Omental fat pad (tissue), 4 donors: Measurements from ENCODE around the gene POMT2. TPM values are rescaled to one million over a fixed set of nuclear protein-coding genes. Genes with fewer than 3 reads are reported as not detected.

Experiments
- ATAC-seq: fragments of 150-250 bp; one replicate; pipeline ENCODE4 v1.9.1; 2016; ENCODE audit warnings: mild to moderate bottlenecking, moderate library complexity; ENCODE audit not compliant: low FRiP score
- DNase-seq: peaks from one replicate; pipeline ENCODE4 v3.0.0-alpha.2; 2019; ENCODE audit warnings: low spot score
- total RNA-seq, 4 donors: library from RNA; depleted of rRNA; stranded (reverse); fragments of >200 nt; gene quantifications; one replicate each; pipeline ENCODE4 v1.1.0, GENCODE V29; 2016
- TF ChIP-seq, protein P1 (sequence below), 3 donors: fragments of 450-650 bp; IDR thresholded peaks; one replicate each; pipeline ENCODE4 v1.5.1; 2016 to 2017; ENCODE audit warnings: antibody characterized with exemption in 3 of 3, mild to moderate bottlenecking in 3 of 3, moderate library complexity in 2 of 3

The POMT2 gene
- total RNA-seq, 4 donors from 2014 or later = 14.3 to 23.3 (median 18.8) TPM

- no peak for ATAC-seq
- DNase-seq = no peak
Observed at GRCh38 chr14:77270361-77271112, 50.1 kb downstream of the POMT2 start.

DNA sequence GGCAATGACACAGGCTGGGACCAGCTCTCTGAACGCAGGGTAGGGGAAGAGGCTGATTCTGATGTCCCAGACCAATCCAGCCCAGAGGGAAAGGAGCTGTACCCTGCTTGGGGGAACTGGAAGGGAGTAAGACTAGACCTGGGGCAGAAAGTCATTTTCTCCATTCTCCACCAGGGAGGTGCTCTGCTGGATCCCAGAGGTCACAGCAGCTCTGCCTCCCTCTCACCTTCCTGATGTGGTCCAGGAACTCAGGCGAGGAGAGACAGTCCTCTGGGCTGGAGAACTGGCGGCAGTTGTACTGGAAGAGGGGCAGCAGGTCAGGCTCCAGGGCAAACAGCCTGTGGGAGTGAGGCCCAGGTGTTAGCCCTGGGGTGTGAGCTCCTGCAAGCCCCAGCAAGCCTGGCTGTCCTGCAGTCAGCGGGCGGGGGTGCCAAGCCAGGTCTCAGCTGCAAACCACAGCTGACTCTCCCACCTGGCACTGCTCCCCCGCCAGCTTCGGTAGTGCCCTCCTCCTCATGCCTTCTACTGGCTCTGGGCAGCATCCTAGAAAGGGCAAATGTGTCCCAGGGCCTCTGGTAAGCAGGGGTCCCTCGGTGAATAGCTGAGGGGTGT, 51.6 kb downstream of the POMT2 start:
- ATAC-seq = no peak
- no peak for DNase-seq

More at GRCh38 chr14:77270361-77271112, 50.1 kb downstream of the POMT2 start:
- TF ChIP-seq, protein P1, sequence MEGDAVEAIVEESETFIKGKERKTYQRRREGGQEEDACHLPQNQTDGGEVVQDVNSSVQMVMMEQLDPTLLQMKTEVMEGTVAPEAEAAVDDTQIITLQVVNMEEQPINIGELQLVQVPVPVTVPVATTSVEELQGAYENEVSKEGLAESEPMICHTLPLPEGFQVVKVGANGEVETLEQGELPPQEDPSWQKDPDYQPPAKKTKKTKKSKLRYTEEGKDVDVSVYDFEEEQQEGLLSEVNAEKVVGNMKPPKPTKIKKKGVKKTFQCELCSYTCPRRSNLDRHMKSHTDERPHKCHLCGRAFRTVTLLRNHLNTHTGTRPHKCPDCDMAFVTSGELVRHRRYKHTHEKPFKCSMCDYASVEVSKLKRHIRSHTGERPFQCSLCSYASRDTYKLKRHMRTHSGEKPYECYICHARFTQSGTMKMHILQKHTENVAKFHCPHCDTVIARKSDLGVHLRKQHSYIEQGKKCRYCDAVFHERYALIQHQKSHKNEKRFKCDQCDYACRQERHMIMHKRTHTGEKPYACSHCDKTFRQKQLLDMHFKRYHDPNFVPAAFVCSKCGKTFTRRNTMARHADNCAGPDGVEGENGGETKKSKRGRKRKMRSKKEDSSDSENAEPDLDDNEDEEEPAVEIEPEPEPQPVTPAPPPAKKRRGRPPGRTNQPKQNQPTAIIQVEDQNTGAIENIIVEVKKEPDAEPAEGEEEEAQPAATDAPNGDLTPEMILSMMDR (IDR thresholded peaks at IDR 0.05) = no peak

DNA sequence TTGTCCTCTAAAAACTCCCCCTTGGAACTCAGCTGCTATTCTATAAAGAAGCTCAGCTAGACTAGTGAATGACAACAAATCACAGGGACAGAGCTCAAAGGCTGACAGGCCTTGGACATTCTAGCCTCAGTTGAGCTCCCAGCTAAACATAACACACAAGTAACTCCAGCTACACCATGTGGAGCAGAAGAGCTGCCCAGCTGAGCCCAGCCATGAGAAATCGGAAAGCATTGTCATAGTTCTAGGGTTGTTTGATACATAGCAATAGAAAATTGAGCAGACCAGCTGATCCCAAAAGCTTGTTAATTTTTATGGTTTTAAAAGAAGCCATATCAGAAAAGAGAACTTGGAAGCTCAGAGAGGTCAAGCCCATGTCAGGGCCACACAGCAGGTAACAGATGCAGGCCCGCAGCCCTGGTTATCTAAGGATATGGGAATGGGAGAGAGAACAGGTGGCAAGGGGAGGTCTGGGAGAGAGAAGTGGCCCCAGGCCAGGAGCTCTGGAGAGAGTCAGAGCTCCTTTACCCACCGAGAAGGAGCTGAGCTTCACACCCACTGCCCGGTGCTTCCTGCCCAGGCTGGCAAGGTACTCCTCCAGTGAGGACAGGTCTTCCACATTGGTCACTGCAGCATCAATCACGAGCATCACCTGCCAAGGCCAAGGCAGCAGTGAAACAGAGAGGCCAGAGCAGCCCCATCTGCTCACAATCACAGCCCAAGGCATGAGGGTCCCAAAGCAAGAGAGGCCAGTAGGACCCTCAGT, 52.6 kb downstream of the POMT2 start:
- TF ChIP-seq, protein P1 (IDR thresholded peaks at IDR 0.05) = no peak
- DNase-seq (no peak), ATAC-seq (no peak)

More for the DNA sequence above, 51.6 kb downstream of the POMT2 start:
- TF ChIP-seq, protein P1 (IDR thresholded peaks at IDR 0.05) = no peak

GRCh38 chr14:77266336-77266735, 54.3 kb downstream of the POMT2 start:
- ATAC-seq = no peak
- no peak for DNase-seq
- TF ChIP-seq, protein P1 (IDR thresholded peaks at IDR 0.05) = no peak

- ATAC-seq (no peak), DNase-seq (no peak)
- TF ChIP-seq, protein P1 (IDR thresholded peaks at IDR 0.05) = no peak
Observed at GRCh38 chr14:77265561-77266335, 54.9 kb downstream of the POMT2 start.

GRCh38 chr14:77265187-77265515, 55.5 kb downstream of the POMT2 start:
- ATAC-seq (no peak), DNase-seq (no peak)
- TF ChIP-seq, protein P1 (IDR thresholded peaks at IDR 0.05) = no peak
